ENCODE measurements around the gene CEACAM4. TPM values are rescaled to one million over a fixed set of nuclear protein-coding genes. Genes with fewer than 3 reads are reported as not detected.

The CEACAM4 gene
- total RNA-seq, 6 experiments from 2014 or later, result 0.29 to 3.4 (median 0.58) TPM

DNA sequence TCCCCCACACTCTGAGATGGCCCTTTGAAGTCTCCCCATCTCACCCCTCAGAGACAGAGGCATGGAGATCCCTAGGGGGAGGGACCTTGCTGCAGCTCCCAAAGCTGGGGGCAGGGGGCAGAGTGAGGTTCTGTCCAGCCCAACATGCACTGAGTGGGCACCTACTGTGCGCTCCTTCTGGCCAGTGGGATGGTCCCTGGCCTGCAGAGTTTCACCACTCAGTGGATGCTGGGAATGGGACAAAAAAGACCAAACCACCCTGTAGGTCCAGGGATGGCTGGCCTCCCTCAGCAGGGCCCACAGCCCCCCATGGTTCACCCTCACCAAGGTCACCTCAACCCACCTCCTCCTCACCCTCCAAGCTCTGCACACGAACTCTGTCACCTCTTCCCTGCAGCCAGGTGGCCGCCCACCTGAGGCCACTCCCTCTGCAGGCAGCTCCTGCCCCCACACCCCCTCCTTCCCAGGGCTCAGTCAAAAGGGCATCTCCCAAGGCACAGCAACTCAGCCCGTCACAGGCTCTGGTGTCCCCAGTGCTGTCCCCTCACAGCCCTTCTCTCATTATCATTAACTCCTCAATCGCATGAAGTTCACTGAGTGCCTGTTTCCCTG lies 34.8 kb downstream of the CEACAM4 start:
- no peak overlapping the region for H3K27ac ChIP-seq
- H3K9me3 ChIP-seq, result no peaks in the 10 kb centered on the region
- no peaks in the 10 kb centered on the region for H3K27me3 ChIP-seq
- DNase-seq (no peak), ATAC-seq (no peak)
- intact Hi-C loops (cut with DNase I), result no loop called here
- TF ChIP-seq POLR2A (IDR thresholded peaks at IDR 0.05) (no peak), CTCF (IDR thresholded peaks at IDR 0.05) (no peak)
- H3K36me3 ChIP-seq, result no peaks in the 10 kb centered on the region
- WGBS (ENCODE audit: insufficient coverage, low coverage, low lambda C conversion rate, missing lambda C conversion rate), result 39% methylated on average over 4 of the region's 5 CpGs
- H3K4me1 ChIP-seq, result no peaks in the 10 kb centered on the region
- H3K4me3 ChIP-seq, result no peak overlapping the region

GRCh38 chr19:41590936-41591335 lies 35.9 kb downstream of the CEACAM4 start:
- Histone ChIP-seq H3K4me3 (no peak overlapping the region), H3K9me3 (no peaks in the 10 kb centered on the region), H3K4me1 (no peaks in the 10 kb centered on the region), H3K27ac (no peak overlapping the region), H3K27me3 (no peaks in the 10 kb centered on the region), H3K36me3 (no peaks in the 10 kb centered on the region)
- TF ChIP-seq CTCF (IDR thresholded peaks at IDR 0.05) (no peak), POLR2A (IDR thresholded peaks at IDR 0.05) (no peak)
- DNase-seq (no peak), ATAC-seq (no peak)
- intact Hi-C loops (cut with DNase I), result no loop called here

GRCh38 chr19:41589371-41589770 lies 37.5 kb downstream of the CEACAM4 start:
- intact Hi-C loops (cut with DNase I), result no loop called here

DNA sequence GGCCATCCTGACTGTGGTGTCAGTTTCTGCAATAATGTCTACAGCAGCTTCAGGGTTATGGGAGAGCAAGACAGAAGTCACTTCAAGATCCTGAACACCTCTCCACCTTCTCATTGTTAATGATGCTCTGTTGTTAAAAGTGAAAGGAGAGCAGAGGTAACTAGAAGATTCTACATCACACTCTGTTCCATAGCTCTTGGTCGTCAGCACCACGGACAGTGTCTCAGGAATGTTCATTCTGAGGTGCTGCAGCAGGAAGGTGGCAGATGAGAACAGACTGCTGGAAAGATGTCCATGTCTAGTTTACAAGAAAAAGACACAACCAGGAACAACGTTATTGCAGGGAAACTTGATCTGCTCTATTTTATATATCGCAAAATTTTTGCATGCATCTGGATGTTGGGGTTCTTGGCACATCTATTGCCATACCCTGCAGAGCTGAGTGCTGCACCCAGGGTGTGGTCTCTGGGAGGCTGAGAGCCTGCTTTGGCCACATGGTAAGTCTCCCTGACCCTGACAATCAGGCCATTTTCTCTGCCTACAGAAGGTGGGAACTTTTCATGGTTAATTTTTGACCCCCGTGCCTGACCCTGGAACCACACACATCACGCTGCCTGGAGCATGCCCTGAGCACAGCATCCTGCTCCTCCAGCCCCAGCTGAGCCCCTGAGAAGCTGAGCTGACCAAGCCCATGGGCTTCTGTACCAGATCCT lies 38.2 kb downstream of the CEACAM4 start:
- Histone ChIP-seq H3K36me3 (no peaks in the 10 kb centered on the region), H3K9me3 (no peaks in the 10 kb centered on the region), H3K27ac (no peak overlapping the region), H3K4me1 (no peaks in the 10 kb centered on the region), H3K4me3 (no peak overlapping the region), H3K27me3 (no peaks in the 10 kb centered on the region)
- no peak for DNase-seq
- ATAC-seq, result peak in 2 of 4 donors; percentile 21 to 46
- 20% methylated on average over 4 of the region's 6 CpGs for WGBS (ENCODE audit: insufficient coverage, low coverage, low lambda C conversion rate, missing lambda C conversion rate)
- no peak for TF ChIP-seq CTCF (IDR thresholded peaks at IDR 0.05)
- TF ChIP-seq POLR2A (IDR thresholded peaks at IDR 0.05), result no peak
- intact Hi-C loops (cut with DNase I), result no loop called here

More at GRCh38 chr19:41589371-41589770, 37.5 kb downstream of the CEACAM4 start:
- ATAC-seq (no peak), DNase-seq (no peak)
- no peak overlapping the region for H3K27ac ChIP-seq
- no peaks in the 10 kb centered on the region for H3K4me1 ChIP-seq
- H3K27me3 ChIP-seq, result no peaks in the 10 kb centered on the region
- WGBS (ENCODE audit: insufficient coverage, low coverage, low lambda C conversion rate, missing lambda C conversion rate), result 0% methylated on average over 1 of the region's 2 CpGs
- no peaks in the 10 kb centered on the region for H3K36me3 ChIP-seq
- no peak overlapping the region for H3K4me3 ChIP-seq
- H3K9me3 ChIP-seq, result no peaks in the 10 kb centered on the region
- no peak for TF ChIP-seq CTCF (IDR thresholded peaks at IDR 0.05)
- no peak for TF ChIP-seq POLR2A (IDR thresholded peaks at IDR 0.05)
